HuH-7 (cell line): ENCODE data around the gene UPK3B.
"Not testable (repeated sequence)": the region's sequence is repeated elsewhere in the genome, so short reads cannot be mapped to it uniquely, and the experiment has no call there.

Experiments
- DNase-seq: peaks from one replicate; pipeline ENCODE4 v3.0.0; 2011; ENCODE audit warnings: low spot score

Gene UPK3B

GRCh38 chr7:76492139-76492538, 18.2 kb upstream of the UPK3B start:
- DNase-seq, result not testable (repeated sequence)

GRCh38 chr7:76495717-76496116, 14.6 kb upstream of the UPK3B start:
- DNase-seq, result not testable (repeated sequence)

GRCh38 chr7:76497918-76498582, 12.3 kb upstream of the UPK3B start:
- DNase-seq, result not testable (repeated sequence)

GRCh38 chr7:76498583-76499200, 11.7 kb upstream of the UPK3B start:
- DNase-seq, result not testable (repeated sequence)

GRCh38 chr7:76499201-76499923, 11.0 kb upstream of the UPK3B start:
- not testable (repeated sequence) for DNase-seq

- not testable (repeated sequence) for DNase-seq
Measured at GRCh38 chr7:76499924-76500241, 10.5 kb upstream of the UPK3B start.

- DNase-seq, result not testable (repeated sequence)
Measured at GRCh38 chr7:76502224-76502623, 8.1 kb upstream of the UPK3B start.

GRCh38 chr7:76502836-76503235, 7.5 kb upstream of the UPK3B start:
- not testable (repeated sequence) for DNase-seq

- DNase-seq, result not testable (repeated sequence)
Measured at GRCh38 chr7:76503244-76503643, 7.1 kb upstream of the UPK3B start.

GRCh38 chr7:76504351-76505167, 5.8 kb upstream of the UPK3B start:
- not testable (repeated sequence) for DNase-seq

GRCh38 chr7:76505168-76506080, 4.9 kb upstream of the UPK3B start:
- DNase-seq, result no peak

GRCh38 chr7:76506081-76506440, 4.3 kb upstream of the UPK3B start:
- DNase-seq, result no peak

GRCh38 chr7:76506643-76507042, 3.7 kb upstream of the UPK3B start:
- not testable (repeated sequence) for DNase-seq

- DNase-seq, result no peak
Measured at GRCh38 chr7:76507723-76508406, 2.5 kb upstream of the UPK3B start.

GRCh38 chr7:76511200-76511910, 1.0 kb downstream of the UPK3B start:
- DNase-seq, result not testable (repeated sequence)

- DNase-seq, result not testable (repeated sequence)
Measured at GRCh38 chr7:76511911-76512885, 1.8 kb downstream of the UPK3B start.

GRCh38 chr7:76512941-76513816, 2.8 kb downstream of the UPK3B start:
- DNase-seq, result peak; percentile 66
